NCI-H82 (cell line): ENCODE results near the gene TAAR6.
A peak's percentile ranks its signal among the peaks of the same experiment; 100 is the strongest.
"Not testable (repeated sequence)": the region's sequence is repeated elsewhere in the genome, so short reads cannot be mapped to it uniquely, and the experiment has no call there.

Experiments
- DNase-seq: peaks from one replicate; lab custom pipeline; 2025; lab: John Stamatoyannopoulos, UW

TAAR6 gene

DNA sequence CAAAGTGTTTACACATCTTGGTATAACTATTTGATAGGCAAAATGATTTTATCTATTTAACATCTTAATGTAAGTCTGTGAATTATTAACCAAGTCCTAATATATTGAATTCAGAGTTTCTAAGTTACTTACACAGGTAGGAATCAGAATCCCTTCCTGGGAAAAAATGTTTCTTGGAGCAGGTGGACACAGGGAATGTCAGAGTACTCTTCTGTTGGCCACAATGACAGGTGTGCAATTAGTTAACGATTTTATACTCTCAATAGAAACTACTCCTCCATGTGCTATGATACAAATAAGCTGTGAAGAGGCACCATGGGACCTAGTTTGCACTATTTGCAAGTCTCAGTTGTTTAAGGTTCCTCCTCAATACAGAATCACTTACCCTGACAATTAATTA, 20.2 kb downstream of the TAAR6 start:
- no peak for DNase-seq

DNA sequence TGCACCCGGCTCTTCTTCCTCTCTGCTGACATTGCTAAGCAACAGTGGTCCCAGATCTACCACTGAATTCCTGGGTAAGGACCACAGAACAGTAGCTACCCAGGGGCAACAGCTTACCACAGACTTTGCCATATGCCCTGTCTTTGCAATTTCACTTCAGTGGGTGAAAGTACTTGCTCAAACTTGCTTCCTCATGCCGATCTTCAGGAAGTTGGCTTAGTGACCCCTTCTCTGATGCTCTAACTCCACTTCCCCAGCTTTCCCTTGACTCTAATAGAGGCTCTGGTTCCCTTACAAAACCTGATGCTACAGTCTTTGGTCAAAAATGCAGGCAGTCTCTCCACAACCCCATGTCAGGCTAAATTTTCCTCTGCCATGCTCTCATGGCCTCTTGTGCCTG, 22.7 kb downstream of the TAAR6 start:
- no peak for DNase-seq

DNA sequence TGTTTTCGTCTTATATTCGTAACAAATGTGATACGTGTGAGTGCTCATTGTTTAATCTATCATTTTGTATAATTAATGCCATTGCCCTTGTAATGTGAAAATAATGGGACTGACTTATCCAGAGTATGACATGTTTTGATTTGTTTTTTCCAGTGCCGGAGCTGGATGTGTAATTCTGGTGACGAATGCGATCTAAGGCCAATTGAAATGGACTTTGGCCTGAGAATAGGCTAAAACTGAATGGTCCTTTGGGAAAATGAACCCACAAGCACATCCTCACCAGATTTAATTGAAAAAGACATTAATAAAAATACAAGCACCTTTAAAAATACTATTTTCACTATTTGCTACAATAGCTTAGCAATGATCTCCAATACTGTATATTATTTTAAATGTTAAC, 26.1 kb downstream of the TAAR6 start:
- DNase-seq: no peak

DNA sequence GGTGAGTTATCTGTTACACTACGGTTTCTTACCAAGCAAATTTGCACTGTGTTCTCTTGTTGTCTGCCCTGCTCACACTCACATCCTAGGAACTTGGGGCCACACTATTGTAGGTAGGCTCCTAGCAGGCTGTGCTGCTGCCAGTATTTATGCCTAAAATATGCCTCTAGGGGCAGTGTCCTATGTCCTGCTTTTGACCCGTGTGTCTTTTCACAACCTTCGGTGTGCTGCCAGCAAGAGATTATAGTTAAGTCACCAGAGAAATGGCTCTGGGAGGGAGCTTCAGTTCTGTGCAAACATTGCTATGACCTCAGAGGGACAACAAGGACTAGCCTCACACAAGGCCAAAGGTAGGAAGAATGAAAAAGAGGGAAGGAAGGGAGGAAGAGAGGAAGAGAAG, 28.4 kb downstream of the TAAR6 start:
- peak; percentile 59 for DNase-seq

DNA sequence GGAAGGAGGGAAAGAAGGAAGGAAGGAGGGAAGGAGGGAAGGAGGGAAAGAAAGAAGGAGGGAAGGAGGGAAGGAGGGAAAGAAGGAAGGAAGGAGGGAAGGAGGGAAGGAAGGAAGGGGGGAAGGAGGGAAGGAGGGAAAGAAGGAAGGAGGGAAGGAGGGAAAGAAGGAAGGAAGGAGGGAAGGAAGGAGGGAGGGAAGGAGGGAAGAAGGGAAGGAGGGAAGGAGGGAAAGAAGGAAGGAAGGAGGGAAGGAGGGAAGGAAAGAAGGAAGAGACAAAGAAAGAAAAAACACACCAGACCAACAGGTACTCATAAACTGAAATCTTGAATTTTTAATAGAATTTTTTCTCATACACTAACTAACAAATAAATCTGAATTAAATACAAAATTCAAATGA, 30.8 kb downstream of the TAAR6 start:
- not testable (repeated sequence) for DNase-seq

DNA sequence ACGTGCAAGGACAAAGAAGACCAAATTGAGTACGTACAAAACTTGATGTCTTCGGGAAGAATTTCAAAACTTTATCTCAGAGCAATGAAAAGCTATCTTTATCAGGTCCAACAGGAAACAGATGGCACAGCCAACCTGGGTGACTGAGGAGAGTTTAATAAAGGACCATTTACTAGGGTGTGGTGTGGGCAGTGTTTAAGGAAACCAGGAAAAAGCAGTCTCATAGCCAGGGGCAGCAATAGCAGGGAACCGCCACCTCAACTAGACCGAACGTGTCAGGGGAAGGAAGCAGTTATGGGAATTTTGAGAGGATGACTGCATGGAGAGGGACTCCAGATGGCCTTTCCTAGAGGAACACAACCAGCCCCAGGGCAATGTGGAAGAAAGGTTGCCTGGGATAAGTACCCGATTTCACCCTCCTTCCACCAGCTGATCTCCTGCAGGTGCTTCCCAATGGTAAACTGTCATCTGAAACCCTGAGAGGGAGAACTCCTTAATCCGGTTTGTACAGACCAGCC, 34.6 kb downstream of the TAAR6 start:
- peak; percentile 9 for DNase-seq

DNA sequence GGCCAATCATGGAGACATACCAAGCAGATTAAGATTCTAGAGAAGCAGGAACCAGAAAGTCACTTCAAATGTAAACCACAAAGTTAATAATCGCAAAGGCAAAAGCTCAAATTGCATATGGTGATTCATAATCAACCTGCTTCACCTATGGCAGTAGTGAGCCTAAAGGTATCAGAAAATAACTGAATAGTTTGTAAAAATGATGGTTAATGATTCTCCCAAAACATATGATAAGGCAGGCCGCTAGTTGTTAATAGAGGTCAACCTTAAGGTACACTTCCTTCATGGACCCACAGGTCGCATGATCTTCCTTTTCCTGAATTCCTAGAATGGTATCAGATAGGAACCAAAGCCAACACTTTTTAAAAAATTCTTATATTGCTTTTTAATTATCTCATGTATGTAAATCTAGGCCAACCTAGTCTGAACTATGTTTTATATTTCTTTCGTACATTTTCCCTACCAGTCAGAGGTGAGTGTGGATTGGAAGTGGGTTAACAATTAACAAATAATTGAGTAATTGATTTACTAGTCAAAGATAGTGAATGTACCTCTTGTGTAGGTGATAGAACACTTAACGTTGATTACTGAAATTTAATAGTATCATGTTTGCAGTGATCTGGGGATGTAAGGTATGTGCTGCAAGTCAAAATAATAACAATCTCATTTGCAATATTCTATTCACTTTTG, 37.6 kb downstream of the TAAR6 start:
- no peak for DNase-seq

DNA sequence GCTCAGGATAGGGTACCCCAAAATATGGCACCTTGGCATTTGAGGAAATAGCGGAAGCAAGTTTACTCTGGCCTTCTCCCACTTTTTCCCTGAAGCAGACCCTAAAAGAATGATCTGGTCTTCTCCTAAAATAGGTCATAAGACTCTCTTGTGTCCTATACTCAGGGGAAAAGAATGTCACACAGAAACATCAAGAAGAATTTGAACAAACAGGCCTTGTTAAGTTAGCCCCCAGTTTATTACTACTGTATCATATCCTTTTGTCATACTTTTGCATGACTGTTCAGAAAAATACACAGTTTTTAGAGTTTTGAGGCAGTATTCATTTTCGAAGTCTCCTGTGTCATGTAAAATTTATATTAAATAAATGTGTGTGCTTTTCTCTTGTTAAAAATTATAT, 41.5 kb downstream of the TAAR6 start:
- DNase-seq: no peak

DNA sequence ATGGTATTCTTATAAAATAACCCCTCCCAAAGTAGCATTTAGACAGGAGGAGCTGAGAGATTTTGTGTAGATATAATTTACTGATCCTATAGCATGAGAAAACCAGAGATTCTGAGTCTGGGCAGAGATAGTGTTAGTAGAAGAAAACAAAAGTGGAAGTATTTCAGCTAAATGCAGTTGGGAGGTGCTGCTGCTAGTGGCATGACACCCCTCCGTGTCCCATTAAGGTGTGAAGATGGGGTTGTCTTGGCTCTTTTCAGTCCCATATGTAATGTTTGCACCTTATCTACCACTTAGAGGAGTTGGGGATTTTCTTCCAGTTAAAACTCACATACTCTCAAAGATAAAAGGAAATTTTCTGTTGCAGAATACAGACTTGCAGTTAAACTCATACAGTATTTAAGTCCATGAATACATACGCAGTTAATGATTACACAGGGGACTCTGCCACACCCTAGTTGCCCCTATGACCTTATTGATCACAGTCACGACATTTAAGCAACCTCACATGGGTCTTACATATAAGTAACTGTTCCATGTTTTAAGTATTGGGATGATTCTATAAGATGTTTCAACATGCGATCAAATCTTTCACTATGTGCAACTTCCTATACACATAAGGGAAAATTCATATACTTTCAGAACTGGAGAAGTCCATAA, 42.5 kb downstream of the TAAR6 start:
- no peak for DNase-seq

DNA sequence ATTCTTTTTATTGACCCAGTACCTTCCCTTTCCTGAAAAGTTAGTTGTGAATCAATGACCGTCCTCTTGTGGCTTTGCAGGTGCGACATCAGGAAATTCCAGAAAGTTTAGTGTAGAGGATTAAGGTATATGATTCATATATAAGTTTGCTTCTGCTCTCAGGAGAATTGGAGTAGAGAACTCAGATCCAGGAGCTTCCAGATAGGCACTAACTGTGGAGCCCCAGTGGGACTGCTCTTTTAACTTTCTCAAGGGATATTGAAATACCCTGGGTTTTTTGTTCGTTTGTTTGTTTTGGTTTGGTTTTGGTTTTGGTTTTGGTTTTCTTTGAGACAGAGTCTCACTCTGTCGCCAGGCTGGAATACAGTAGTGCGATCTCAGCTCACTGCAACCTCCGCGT, 44.4 kb downstream of the TAAR6 start:
- no peak for DNase-seq

DNA sequence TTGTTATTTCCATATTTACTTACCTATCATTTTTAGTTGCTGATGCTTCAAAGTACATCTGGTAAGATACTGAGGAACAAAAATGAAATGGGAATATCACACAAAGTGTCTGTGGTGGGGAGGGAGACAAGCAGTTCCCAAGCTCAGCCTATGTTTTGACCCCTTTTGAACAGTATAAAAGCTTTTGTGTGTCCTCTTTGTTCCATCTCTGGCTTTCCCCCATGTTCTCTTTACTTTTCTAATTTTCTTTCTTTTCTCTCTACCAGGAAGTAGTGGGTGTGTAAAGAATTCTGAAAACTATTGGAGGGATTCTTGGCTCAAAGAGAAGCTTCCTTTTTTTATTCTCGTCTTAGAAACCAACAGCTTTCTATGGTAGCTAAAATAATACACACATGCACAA, 46.6 kb downstream of the TAAR6 start:
- DNase-seq: no peak
